Measurements from ENCODE around the gene TUBA4A. TPM values are rescaled to one million over a fixed set of nuclear protein-coding genes. Genes with fewer than 3 reads are reported as not detected.

Gene TUBA4A
- total RNA-seq, 4 donors from 2014 or later = 33.2 to 89.3 (median 56.2) TPM

GRCh38 chr2:219252084-219252483 is 1.6 kb downstream of the TUBA4A start:
- peak overlapping the region in 1 of 2 donors; percentile 66 for H3K4me3 ChIP-seq
- H3K9me3 ChIP-seq = no peaks in the 10 kb centered on the region
- H3K36me3 ChIP-seq = peaks cover 0 to 42% of the 10 kb centered on the region in 2 donors
- H3K27ac ChIP-seq = peak overlapping the region in 3 of 4 donors; percentile 87 to 90 (median 88)
- no peaks in the 10 kb centered on the region for H3K27me3 ChIP-seq
- H3K4me1 ChIP-seq = peaks cover 0 to 75% (median 26%) of the 10 kb centered on the region in 3 donors
- TF ChIP-seq POLR2A (IDR thresholded peaks at IDR 0.05) = no peak
- TF ChIP-seq CTCF (IDR thresholded peaks at IDR 0.05) = no peak
- TF ChIP-seq EP300 (IDR thresholded peaks at IDR 0.05) = no peak
- no peak for TF ChIP-seq POLR2AphosphoS5 (IDR thresholded peaks at IDR 0.05)
- no peak for ATAC-seq
- 65% methylated on average over 2 of the region's 5 CpGs; no CpG with 5 or more reads in 1 of the 2 donors for WGBS, 2 donors (ENCODE audit: low coverage in 1 of 2)

DNA sequence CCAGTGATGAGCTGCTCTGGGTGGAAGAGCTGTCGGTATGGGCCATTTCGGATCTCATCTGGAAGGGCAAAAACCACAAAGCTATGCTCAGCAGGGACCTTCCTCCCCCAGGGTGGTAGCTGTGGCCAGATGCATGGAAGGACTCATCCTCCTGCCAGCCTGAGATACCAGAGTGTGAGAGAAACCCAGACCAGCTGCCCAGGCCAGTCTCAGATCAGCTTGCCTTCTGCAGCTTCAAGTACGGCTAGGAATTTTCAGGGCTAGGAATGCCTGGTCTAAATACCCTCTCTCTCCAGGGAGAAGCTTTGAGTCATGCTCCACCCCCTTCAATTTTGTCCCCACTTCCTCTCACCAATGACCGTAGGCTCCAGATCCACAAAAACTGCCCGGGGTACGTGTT is 2.1 kb downstream of the TUBA4A start:
- Histone ChIP-seq H3K36me3 (peaks cover 0 to 46% of the 10 kb centered on the region in 2 donors), H3K4me1 (peaks cover 0 to 80% (median 26%) of the 10 kb centered on the region in 3 donors), H3K9me3 (no peaks in the 10 kb centered on the region), H3K4me3 (no peak overlapping the region), H3K27ac (peak overlapping the region in 3 of 4 donors; percentile 87 to 90 (median 88)), H3K27me3 (no peaks in the 10 kb centered on the region)
- ATAC-seq = no peak
- TF ChIP-seq POLR2A (IDR thresholded peaks at IDR 0.05) = no peak
- no peak for TF ChIP-seq CTCF (IDR thresholded peaks at IDR 0.05)
- TF ChIP-seq POLR2AphosphoS5 (IDR thresholded peaks at IDR 0.05) = no peak
- no peak for TF ChIP-seq EP300 (IDR thresholded peaks at IDR 0.05)
- WGBS, 2 donors (ENCODE audit: low coverage in 1 of 2) = no CpG with 5 or more reads among the region's 6 CpGs

DNA sequence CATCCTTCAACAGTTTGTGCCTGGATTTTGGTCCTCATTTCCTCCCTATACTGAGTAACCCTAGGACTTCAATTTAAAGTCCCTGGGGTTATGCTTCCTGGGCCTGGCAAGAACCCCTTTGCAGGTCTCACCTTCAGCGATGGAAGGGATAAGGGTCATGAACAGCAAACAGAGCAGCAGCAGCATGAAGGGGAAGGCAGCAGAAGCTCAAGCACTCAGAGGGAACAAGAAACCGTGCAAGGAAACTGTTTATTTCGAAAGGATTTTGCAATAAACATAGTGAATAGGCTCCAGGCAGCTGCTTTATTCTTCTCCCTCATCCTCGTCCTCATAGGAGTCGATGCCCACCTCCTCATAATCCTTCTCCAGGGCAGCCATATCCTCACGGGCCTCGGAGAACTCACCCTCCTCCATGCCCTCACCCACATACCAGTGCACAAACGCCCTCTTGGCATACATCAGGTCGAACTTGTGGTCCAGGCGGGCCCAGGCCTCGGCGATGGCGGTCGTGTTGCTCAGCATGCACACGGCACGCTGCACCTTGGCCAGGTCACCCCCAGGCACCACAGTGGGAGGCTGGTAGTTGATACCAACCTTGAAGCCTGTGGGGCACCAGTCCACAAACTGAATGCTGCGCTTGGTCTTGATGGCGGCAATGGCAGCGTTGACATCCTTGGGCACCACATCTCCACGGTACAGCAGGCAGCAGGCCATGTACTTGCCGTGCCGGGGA is 3.5 kb downstream of the TUBA4A start:
- TF ChIP-seq POLR2AphosphoS5 (IDR thresholded peaks at IDR 0.05) = no peak
- no peak for TF ChIP-seq CTCF (IDR thresholded peaks at IDR 0.05)
- no peak for TF ChIP-seq EP300 (IDR thresholded peaks at IDR 0.05)
- no peak overlapping the region for H3K4me3 ChIP-seq
- H3K9me3 ChIP-seq = no peaks in the 10 kb centered on the region
- no peak for ATAC-seq
- peaks cover 3 to 90% (median 34%) of the 10 kb centered on the region in 3 donors for H3K4me1 ChIP-seq
- peak overlapping the region; percentile 17 to 90 (median 88) for H3K27ac ChIP-seq
- peaks cover 0 to 47% of the 10 kb centered on the region in 2 donors for H3K36me3 ChIP-seq
- no peaks in the 10 kb centered on the region for H3K27me3 ChIP-seq
- 63 to 74% methylated on average over 3 to 15 of the region's 22 CpGs for WGBS, 2 donors (ENCODE audit: low coverage in 1 of 2)

- WGBS, 2 donors (ENCODE audit: low coverage in 1 of 2) = 0% methylated on average over 1 of the region's 7 CpGs; no CpG with 5 or more reads in 1 of the 2 donors
- peak; percentile 46 for ATAC-seq
- TF ChIP-seq POLR2AphosphoS5 (IDR thresholded peaks at IDR 0.05) = peak; percentile 46
- TF ChIP-seq POLR2A (IDR thresholded peaks at IDR 0.05) = no peak
- H3K36me3 ChIP-seq = peaks cover 0 to 47% of the 10 kb centered on the region in 2 donors
- H3K27me3 ChIP-seq = no peaks in the 10 kb centered on the region
- H3K27ac ChIP-seq = peak overlapping the region; percentile 45 to 90 (median 88)
- peak overlapping the region in 1 of 2 donors; percentile 1 for H3K4me3 ChIP-seq
- H3K9me3 ChIP-seq = no peaks in the 10 kb centered on the region
- peaks cover 3 to 89% (median 29%) of the 10 kb centered on the region in 3 donors for H3K4me1 ChIP-seq
Observed at GRCh38 chr2:219249203-219249980, 4.3 kb downstream of the TUBA4A start.

GRCh38 chr2:219248845-219249202 is 4.9 kb downstream of the TUBA4A start:
- ATAC-seq = no peak
- H3K4me1 ChIP-seq = peaks cover 3 to 88% (median 27%) of the 10 kb centered on the region in 3 donors

More at GRCh38 chr2:219248845-219249202, 4.9 kb downstream of the TUBA4A start:
- Histone ChIP-seq H3K4me3 (peak overlapping the region in 1 of 2 donors; percentile 1), H3K27me3 (no peaks in the 10 kb centered on the region), H3K9me3 (no peaks in the 10 kb centered on the region), H3K27ac (peak overlapping the region; percentile 45 to 90 (median 88)), H3K36me3 (peaks cover 0 to 47% of the 10 kb centered on the region in 2 donors)
- TF ChIP-seq POLR2AphosphoS5 (IDR thresholded peaks at IDR 0.05) (no peak), EP300 (IDR thresholded peaks at IDR 0.05) (no peak), POLR2A (IDR thresholded peaks at IDR 0.05) (no peak), CTCF (IDR thresholded peaks at IDR 0.05) (no peak)
- 92% methylated on average over 2 of the region's 2 CpGs; no CpG with 5 or more reads in 1 of the 2 donors for WGBS, 2 donors (ENCODE audit: low coverage in 1 of 2)

Data from gastroesophageal sphincter (tissue), 4 donors.